ENCODE data around the gene SCAMP2.
"Not testable (repeated sequence)": the region's sequence is repeated elsewhere in the genome, so short reads cannot be mapped to it uniquely, and the experiment has no call there.

The SCAMP2 gene

GRCh38 chr15:74895830-74896229 is 22.7 kb upstream of the SCAMP2 start:
- no peak overlapping the region for H3K27ac ChIP-seq
- TF ChIP-seq ZFX (IDR thresholded peaks at IDR 0.05) (no peak), CTCF (conservative IDR thresholded peaks at IDR 0.05) (no peak)

- not testable (repeated sequence) for H3K27ac ChIP-seq
These were observed 21.2 kb upstream of the SCAMP2 start for GRCh38 chr15:74894383-74894782.

GRCh38 chr15:74893627-74894026 is 20.5 kb upstream of the SCAMP2 start:
- no peak for TF ChIP-seq CTCF (conservative IDR thresholded peaks at IDR 0.05)
- TF ChIP-seq ZFX (IDR thresholded peaks at IDR 0.05): no peak
- H3K27ac ChIP-seq: no peak overlapping the region

- no peak overlapping the region for H3K27ac ChIP-seq
- TF ChIP-seq ZFX (IDR thresholded peaks at IDR 0.05) (no peak), CTCF (conservative IDR thresholded peaks at IDR 0.05) (no peak)
These were observed 19.8 kb upstream of the SCAMP2 start for GRCh38 chr15:74892931-74893330.

- TF ChIP-seq ZFX (IDR thresholded peaks at IDR 0.05) (no peak), CTCF (conservative IDR thresholded peaks at IDR 0.05) (no peak)
- H3K27ac ChIP-seq: no peak overlapping the region
These were observed 19.1 kb upstream of the SCAMP2 start for GRCh38 chr15:74892313-74892712.

- no peak overlapping the region for H3K27ac ChIP-seq
- TF ChIP-seq ZFX (IDR thresholded peaks at IDR 0.05): no peak
- TF ChIP-seq CTCF (conservative IDR thresholded peaks at IDR 0.05): no peak
These were observed 18.3 kb upstream of the SCAMP2 start for GRCh38 chr15:74891469-74891868.

GRCh38 chr15:74890665-74890960 is 17.4 kb upstream of the SCAMP2 start:
- peak overlapping the region; percentile 75 for H3K27ac ChIP-seq
- no peak for TF ChIP-seq ZFX (IDR thresholded peaks at IDR 0.05)

- H3K27ac ChIP-seq: peak within 1 kb of the TSS; percentile 75
- TF ChIP-seq CTCF (conservative IDR thresholded peaks at IDR 0.05) (no peak), ZFX (IDR thresholded peaks at IDR 0.05) (peak; percentile 29; the same call in 1 of the 2 replicates)
These were observed 16.9 kb upstream of the SCAMP2 start, which contains the start of gene MPI for GRCh38 chr15:74889883-74890664. Gene MPI (plus strand): TSS chr15:74890042. CDS start chr15:74890074, 32 bp downstream.
